Smooth muscle cell (in vitro differentiated cells): ENCODE measurements around the gene TTC27. TPM values are rescaled to one million over a fixed set of nuclear protein-coding genes. Genes with fewer than 3 reads are reported as not detected.

Experiments
- DNase-seq: peaks from one replicate; lab custom pipeline; 2025; ENCODE audit not compliant: unreplicated experiment; lab: John Stamatoyannopoulos, UW
- H2AFZ ChIP-seq: fragments of 200-600 bp; sonication (generic); 2 replicates; pipeline ENCODE4 v1.6.0; 2016; ENCODE audit warnings: antibody characterized with exemption, low read depth, mild to moderate bottlenecking
- H3F3A ChIP-seq: fragments of 200-600 bp; sonication (generic); 2 replicates; pipeline ENCODE4 v1.6.0; 2017; ENCODE audit warnings: antibody characterized with exemption, low read depth
- H3K27ac ChIP-seq: fragments of 200-600 bp; sonication (generic); 2 replicates; pipeline ENCODE4 v1.5.1; 2016; ENCODE audit warnings: low read depth, mild to moderate bottlenecking
- H3K27me3 ChIP-seq: fragments of 200-600 bp; sonication (generic); 2 replicates; pipeline ENCODE4 v1.6.1; 2016; ENCODE audit warnings: low read depth, mild to moderate bottlenecking
- H3K36me3 ChIP-seq: fragments of 200-600 bp; sonication (generic); 2 replicates; pipeline ENCODE4 v1.5.1; 2016; ENCODE audit warnings: low read depth
- H3K4me1 ChIP-seq: fragments of 200-600 bp; sonication (generic); 2 replicates; pipeline ENCODE4 v1.5.1; 2016; ENCODE audit warnings: low read depth
- H3K4me2 ChIP-seq: fragments of 200-600 bp; sonication (generic); 2 replicates; pipeline ENCODE4 v1.6.0; 2016; ENCODE audit warnings: mild to moderate bottlenecking
- H3K4me3 ChIP-seq: fragments of 200-600 bp; sonication (generic); 2 replicates; pipeline ENCODE4 v1.5.1; 2016; ENCODE audit warnings: mild to moderate bottlenecking
- H3K79me2 ChIP-seq: fragments of 200-600 bp; sonication (generic); 2 replicates; pipeline ENCODE4 v1.6.0; 2016; ENCODE audit warnings: low read depth, mild to moderate bottlenecking
- H3K9ac ChIP-seq: fragments of 200-600 bp; sonication (generic); 2 replicates; pipeline ENCODE4 v1.6.0; 2016; ENCODE audit warnings: low read depth
- H3K9me3 ChIP-seq: fragments of 200-600 bp; sonication (generic); replicated peaks from 2 replicates; pipeline ENCODE4 v1.5.1; 2016; ENCODE audit warnings: low read depth
- H4K20me1 ChIP-seq: fragments of 200-600 bp; sonication (generic); 2 replicates; pipeline ENCODE4 v1.6.0; 2016; ENCODE audit warnings: low read depth
- WGBS: methylation state at CpG from one replicate; pipeline ENCODE4 v1.1.7; 2016; ENCODE audit warnings: low lambda C conversion rate; 5-methylcytosine and 5-hydroxymethylcytosine counted together
- polyA plus RNA-seq: library from polyadenylated mRNA; unstranded; fragments of >200 nt; fragmentation: Nextera tagmentation; extraction: Ambion mirVana; gene quantifications from 2 replicates; pipeline ENCODE4 v1.2.1, GENCODE V29; 2016
- total RNA-seq: library from RNA; depleted of rRNA; stranded (reverse); fragments of >200 nt; gene quantifications from 2 replicates; pipeline ENCODE4 v1.2.3, GENCODE V29; 2014
- TF ChIP-seq, protein P1 (sequence below): fragments of 200-600 bp; sonication (generic); IDR thresholded peaks from 2 replicates; pipeline ENCODE4 v1.5.1; 2017; ENCODE audit warnings: borderline replicate concordance, mild to moderate bottlenecking, antibody characterized with exemption; ENCODE audit not compliant: insufficient read depth, poor library complexity, severe bottlenecking

The TTC27 gene
- total and polyA plus RNA-seq, 2 experiments from 2014 or later: 9.2 to 12.1 TPM

GRCh38 chr2:32746669-32747068 is 118.8 kb downstream of the TTC27 start:
- Histone ChIP-seq H3K79me2 (no peaks in the 10 kb centered on the region), H3K9me3 (no peaks in the 10 kb centered on the region), H3K4me1 (no peaks in the 10 kb centered on the region), H3K36me3 (no peaks in the 10 kb centered on the region), H3K9ac (no peak overlapping the region), H3K27ac (no peak overlapping the region), H3K4me3 (no peak overlapping the region), H4K20me1 (no peaks in the 10 kb centered on the region), H3K4me2 (no peak overlapping the region), H3F3A (peaks cover 2% of the 10 kb centered on the region), H3K27me3 (no peaks in the 10 kb centered on the region), H2AFZ (no peak overlapping the region)
- no peak for DNase-seq
- TF ChIP-seq, protein P1, sequence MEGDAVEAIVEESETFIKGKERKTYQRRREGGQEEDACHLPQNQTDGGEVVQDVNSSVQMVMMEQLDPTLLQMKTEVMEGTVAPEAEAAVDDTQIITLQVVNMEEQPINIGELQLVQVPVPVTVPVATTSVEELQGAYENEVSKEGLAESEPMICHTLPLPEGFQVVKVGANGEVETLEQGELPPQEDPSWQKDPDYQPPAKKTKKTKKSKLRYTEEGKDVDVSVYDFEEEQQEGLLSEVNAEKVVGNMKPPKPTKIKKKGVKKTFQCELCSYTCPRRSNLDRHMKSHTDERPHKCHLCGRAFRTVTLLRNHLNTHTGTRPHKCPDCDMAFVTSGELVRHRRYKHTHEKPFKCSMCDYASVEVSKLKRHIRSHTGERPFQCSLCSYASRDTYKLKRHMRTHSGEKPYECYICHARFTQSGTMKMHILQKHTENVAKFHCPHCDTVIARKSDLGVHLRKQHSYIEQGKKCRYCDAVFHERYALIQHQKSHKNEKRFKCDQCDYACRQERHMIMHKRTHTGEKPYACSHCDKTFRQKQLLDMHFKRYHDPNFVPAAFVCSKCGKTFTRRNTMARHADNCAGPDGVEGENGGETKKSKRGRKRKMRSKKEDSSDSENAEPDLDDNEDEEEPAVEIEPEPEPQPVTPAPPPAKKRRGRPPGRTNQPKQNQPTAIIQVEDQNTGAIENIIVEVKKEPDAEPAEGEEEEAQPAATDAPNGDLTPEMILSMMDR: no peak

DNA sequence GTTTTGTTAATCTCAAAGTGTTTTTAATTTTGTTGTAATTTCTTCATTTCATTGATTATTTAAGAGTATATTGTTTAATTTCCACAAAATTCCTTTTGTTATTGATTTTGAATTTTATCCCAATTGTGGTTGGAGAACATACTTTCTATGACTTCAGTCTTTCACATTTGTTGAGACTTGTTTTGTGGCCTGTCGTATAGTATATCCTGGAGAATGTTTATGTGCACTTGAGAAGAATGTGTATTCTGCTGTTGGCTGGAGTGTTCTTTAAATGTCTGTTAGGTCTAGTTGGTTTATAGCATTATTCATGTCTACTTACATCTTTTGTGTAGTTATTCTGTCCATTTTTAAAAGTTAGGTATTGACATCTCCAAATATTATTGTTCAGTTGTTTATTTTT is 120.3 kb downstream of the TTC27 start:
- Histone ChIP-seq H3K9ac (no peak overlapping the region), H3F3A (peaks cover 4% of the 10 kb centered on the region), H3K36me3 (no peaks in the 10 kb centered on the region), H3K27ac (no peak overlapping the region), H4K20me1 (no peaks in the 10 kb centered on the region), H3K4me2 (no peak overlapping the region), H3K4me3 (no peak overlapping the region), H2AFZ (no peak overlapping the region), H3K27me3 (no peaks in the 10 kb centered on the region), H3K9me3 (no peaks in the 10 kb centered on the region), H3K4me1 (no peaks in the 10 kb centered on the region), H3K79me2 (no peaks in the 10 kb centered on the region)
- WGBS: 70% methylated on average over 1 of the region's 1 CpG
- no peak for DNase-seq
- TF ChIP-seq, protein P1: no peak

GRCh38 chr2:32750880-32751279 is 123.0 kb downstream of the TTC27 start:
- Histone ChIP-seq H4K20me1 (no peaks in the 10 kb centered on the region), H3K9me3 (no peaks in the 10 kb centered on the region), H3K4me1 (no peaks in the 10 kb centered on the region), H3F3A (peaks cover 4% of the 10 kb centered on the region), H2AFZ (no peak overlapping the region), H3K9ac (no peak overlapping the region), H3K4me2 (no peak overlapping the region), H3K36me3 (no peaks in the 10 kb centered on the region), H3K27ac (no peak overlapping the region), H3K79me2 (no peaks in the 10 kb centered on the region), H3K27me3 (no peaks in the 10 kb centered on the region), H3K4me3 (no peak overlapping the region)
- TF ChIP-seq, protein P1: no peak
- no peak for DNase-seq

- no peaks in the 10 kb centered on the region for H4K20me1 ChIP-seq
- H3F3A ChIP-seq: peaks cover 4% of the 10 kb centered on the region
- H3K4me2 ChIP-seq: no peak overlapping the region
- no peaks in the 10 kb centered on the region for H3K27me3 ChIP-seq
- no peak overlapping the region for H3K27ac ChIP-seq
- WGBS: 65% methylated on average over 2 of the region's 2 CpGs
- DNase-seq: no peak
- H3K4me3 ChIP-seq: no peak overlapping the region
- H3K9ac ChIP-seq: no peak overlapping the region
- no peaks in the 10 kb centered on the region for H3K36me3 ChIP-seq
- H3K4me1 ChIP-seq: no peaks in the 10 kb centered on the region
- no peak overlapping the region for H2AFZ ChIP-seq
- TF ChIP-seq, protein P1: no peak
- H3K9me3 ChIP-seq: no peaks in the 10 kb centered on the region
- no peaks in the 10 kb centered on the region for H3K79me2 ChIP-seq
Observed at GRCh38 chr2:32752205-32752604, 124.4 kb downstream of the TTC27 start.
